Right lobe of liver (tissue), 4 donors: ENCODE data around the gene PIANP.

Experiments
- CTCF ChIP-seq, 4 donors: fragments of 200-600 bp in 3 of 4; fragments of 450-650 bp in 1 of 4; IDR thresholded peaks; one replicate each; pipeline versions ENCODE4 v1.5.1 to v1.8.0; 2016 to 2022; ENCODE audit warnings: antibody characterized with exemption in 4 of 4, mild to moderate bottlenecking in 2 of 4
- POLR2A ChIP-seq: fragments of 450-650 bp; IDR thresholded peaks from one replicate; pipeline ENCODE4 v1.6.1; 2017; ENCODE audit warnings: antibody characterized with exemption, mild to moderate bottlenecking
- donor health status: DM: no; HTN: no; CAD: no.
- donor health status: DM: no; HTN: no; CAD: no.
- donor health status: DM: no; HTN: yes; CAD: no.

GRCh38 chr12:6700646-6701051 is at the start of gene PIANP:
- no peak for TF ChIP-seq POLR2A
- TF ChIP-seq CTCF (IDR thresholded peaks at IDR 0.05), result no peak
